Calu3 (cell line): Measurements from ENCODE around the gene HERPUD2. TPM values are rescaled to one million over a fixed set of nuclear protein-coding genes. Genes with fewer than 3 reads are reported as not detected.

ENCODE experiments used
- BruUV-seq: library from RNA; stranded (reverse); fragments of 400-500 nt; replicated peaks from 2 replicates; lab custom pipeline; 2021; lab: Mats Ljungman, UMichigan
- CTCF ChIA-PET: fragments of 300-600 bp; sonication (Branson Sonifier 250); formaldehyde crosslinking; loops from one replicate; lab custom pipeline; 2022; ENCODE audit warnings: antibody characterized with exemption; lab: Charles Lee
- DNase-seq: peaks from one replicate; pipeline ENCODE4 v3.0.0; 2022
- H3K27ac Mint-ChIP-seq: one replicate; pipeline ENCODE4 v1.8.0; 2022; ENCODE audit warnings: mixed read lengths; ENCODE audit not compliant: unreplicated experiment
- H3K27me3 Mint-ChIP-seq: one replicate; pipeline ENCODE4 v1.8.0; 2022; ENCODE audit warnings: mixed read lengths; ENCODE audit not compliant: unreplicated experiment
- H3K36me3 Mint-ChIP-seq: one replicate; pipeline ENCODE4 v1.8.0; 2022; ENCODE audit warnings: mild to moderate bottlenecking, moderate library complexity, mixed read lengths; ENCODE audit not compliant: insufficient read depth, unreplicated experiment
- H3K4me1 Mint-ChIP-seq: one replicate; pipeline ENCODE4 v1.8.0; 2022; ENCODE audit warnings: mild to moderate bottlenecking, low read depth, mixed read lengths; ENCODE audit not compliant: unreplicated experiment
- H3K4me3 Mint-ChIP-seq: one replicate; pipeline ENCODE4 v1.8.0; 2022; ENCODE audit warnings: mild to moderate bottlenecking, low read depth, moderate library complexity, mixed read lengths; ENCODE audit not compliant: unreplicated experiment
- H3K9me3 Mint-ChIP-seq: one replicate; pipeline ENCODE4 v1.8.0; 2022; ENCODE audit warnings: low read depth, mixed read lengths; ENCODE audit not compliant: unreplicated experiment
- intact Hi-C: fragments of 100-400 bp; cut with micrococcal nuclease; formaldehyde crosslinking; loops from one replicate; pipeline ENCODE4 v1.10.0; 2022; ENCODE audit not compliant: unreplicated experiment
- total RNA-seq: library from RNA; stranded (reverse); gene quantifications from 2 replicates; pipeline ENCODE4 v1.2.3, GENCODE V29; 2022
- TF ChIP-seq, protein P1 (sequence below): fragments of 200-600 bp; IDR thresholded peaks from one replicate; pipeline ENCODE4 v1.8.0; 2022; ENCODE audit warnings: antibody characterized with exemption; ENCODE audit not compliant: unreplicated experiment

HERPUD2 gene
- total RNA-seq, 1 experiment from 2014 or later = 42.7 TPM

DNA sequence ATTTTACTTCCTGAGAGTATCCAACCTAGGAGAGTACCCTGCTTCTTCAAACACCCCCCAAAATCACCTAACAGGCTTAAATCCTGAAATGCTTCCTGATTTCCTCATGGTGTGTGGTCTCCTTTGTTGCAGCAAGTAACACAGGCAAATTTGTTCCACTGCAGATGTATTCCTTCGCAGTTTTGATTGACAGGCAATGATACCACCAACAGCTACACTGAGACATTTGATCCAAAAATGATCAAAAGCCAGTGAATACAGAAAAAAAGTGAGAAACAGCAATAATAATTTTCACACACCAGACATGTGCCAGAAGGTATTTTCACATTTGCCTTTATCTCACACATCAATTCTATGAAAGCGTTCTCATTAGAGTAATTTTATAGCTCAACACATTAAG lies 95.9 kb downstream of the HERPUD2 start:
- CTCF ChIA-PET = no interaction called here
- H3K4me1 Mint-ChIP-seq = no peaks in the 10 kb centered on the region
- H3K27me3 Mint-ChIP-seq = no peaks in the 10 kb centered on the region
- no peaks in the 10 kb centered on the region for H3K9me3 Mint-ChIP-seq
- no peak overlapping the region for H3K27ac Mint-ChIP-seq
- TF ChIP-seq, protein P1, sequence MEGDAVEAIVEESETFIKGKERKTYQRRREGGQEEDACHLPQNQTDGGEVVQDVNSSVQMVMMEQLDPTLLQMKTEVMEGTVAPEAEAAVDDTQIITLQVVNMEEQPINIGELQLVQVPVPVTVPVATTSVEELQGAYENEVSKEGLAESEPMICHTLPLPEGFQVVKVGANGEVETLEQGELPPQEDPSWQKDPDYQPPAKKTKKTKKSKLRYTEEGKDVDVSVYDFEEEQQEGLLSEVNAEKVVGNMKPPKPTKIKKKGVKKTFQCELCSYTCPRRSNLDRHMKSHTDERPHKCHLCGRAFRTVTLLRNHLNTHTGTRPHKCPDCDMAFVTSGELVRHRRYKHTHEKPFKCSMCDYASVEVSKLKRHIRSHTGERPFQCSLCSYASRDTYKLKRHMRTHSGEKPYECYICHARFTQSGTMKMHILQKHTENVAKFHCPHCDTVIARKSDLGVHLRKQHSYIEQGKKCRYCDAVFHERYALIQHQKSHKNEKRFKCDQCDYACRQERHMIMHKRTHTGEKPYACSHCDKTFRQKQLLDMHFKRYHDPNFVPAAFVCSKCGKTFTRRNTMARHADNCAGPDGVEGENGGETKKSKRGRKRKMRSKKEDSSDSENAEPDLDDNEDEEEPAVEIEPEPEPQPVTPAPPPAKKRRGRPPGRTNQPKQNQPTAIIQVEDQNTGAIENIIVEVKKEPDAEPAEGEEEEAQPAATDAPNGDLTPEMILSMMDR = no peak
- H3K36me3 Mint-ChIP-seq = no peaks in the 10 kb centered on the region
- no TSS peak for BruUV-seq
- DNase-seq = no peak
- no peak overlapping the region for H3K4me3 Mint-ChIP-seq
- intact Hi-C loops = no loop called here

DNA sequence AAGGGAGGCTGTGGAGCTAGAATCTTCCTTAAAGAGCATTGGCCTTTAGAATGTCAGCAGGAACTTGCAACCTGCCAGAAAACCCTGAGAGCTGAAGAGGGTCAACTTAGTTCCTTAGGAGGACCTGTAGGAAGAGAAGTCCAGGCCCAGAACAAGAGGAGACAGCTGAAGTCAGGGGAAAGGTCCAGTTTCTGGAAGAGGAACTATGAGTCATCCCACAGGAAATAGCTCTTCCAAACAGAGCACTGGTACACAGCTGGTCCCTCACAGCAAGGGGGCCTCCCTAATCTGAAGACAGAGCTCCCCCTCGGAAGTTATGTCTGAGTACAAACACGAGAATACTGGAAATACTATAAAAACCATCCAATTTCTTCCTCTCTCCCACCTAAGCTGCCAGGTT lies 98.9 kb downstream of the HERPUD2 start:
- no TSS peak for BruUV-seq
- H3K36me3 Mint-ChIP-seq = no peaks in the 10 kb centered on the region
- CTCF ChIA-PET = interaction anchor here (0.5 to 1.1 kb wide), 3 partner anchors 16 to 875 kb away, joined by 3 to 6 read pairs (median 3); no protein-coding TSS in a partner anchor
- H3K9me3 Mint-ChIP-seq = no peaks in the 10 kb centered on the region
- DNase-seq = no peak
- TF ChIP-seq, protein P1 = no peak
- H3K27ac Mint-ChIP-seq = no peak overlapping the region
- intact Hi-C loops = no loop called here
- H3K4me1 Mint-ChIP-seq = no peaks in the 10 kb centered on the region
- no peaks in the 10 kb centered on the region for H3K27me3 Mint-ChIP-seq
- no peak overlapping the region for H3K4me3 Mint-ChIP-seq

DNA sequence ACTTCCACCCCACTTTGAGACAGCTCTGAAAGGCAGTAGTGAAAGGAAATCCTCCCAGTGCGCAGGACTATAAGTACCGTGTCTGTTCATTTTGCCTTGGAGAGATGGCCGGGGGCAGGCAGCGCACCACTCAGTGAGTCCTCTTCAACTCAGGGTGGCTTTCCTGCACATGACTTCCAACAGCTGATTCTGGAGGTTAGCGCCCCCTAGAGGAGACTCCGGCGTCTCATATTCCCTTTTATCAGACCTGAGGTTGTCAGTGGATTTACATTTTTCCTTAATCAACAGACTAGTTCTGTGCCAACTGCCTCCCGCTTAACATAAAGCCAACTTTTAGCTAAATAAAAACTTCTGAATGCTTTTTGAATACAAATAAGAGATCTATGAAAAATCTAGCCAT lies 101.0 kb downstream of the HERPUD2 start:
- CTCF ChIA-PET = interaction anchor here (0.6 kb wide), 2 partner anchors 9 to 213 kb away, joined by 3 to 5 read pairs; no protein-coding TSS in a partner anchor
- Mint-ChIP-seq H3K27ac (no peak overlapping the region), H3K27me3 (peaks cover 21% of the 10 kb centered on the region), H3K36me3 (no peaks in the 10 kb centered on the region), H3K4me1 (no peaks in the 10 kb centered on the region), H3K9me3 (no peaks in the 10 kb centered on the region), H3K4me3 (no peak overlapping the region)
- peak; percentile 24 for DNase-seq
- no TSS peak for BruUV-seq
- intact Hi-C loops = no loop called here
- TF ChIP-seq, protein P1 = peak; percentile 50

DNA sequence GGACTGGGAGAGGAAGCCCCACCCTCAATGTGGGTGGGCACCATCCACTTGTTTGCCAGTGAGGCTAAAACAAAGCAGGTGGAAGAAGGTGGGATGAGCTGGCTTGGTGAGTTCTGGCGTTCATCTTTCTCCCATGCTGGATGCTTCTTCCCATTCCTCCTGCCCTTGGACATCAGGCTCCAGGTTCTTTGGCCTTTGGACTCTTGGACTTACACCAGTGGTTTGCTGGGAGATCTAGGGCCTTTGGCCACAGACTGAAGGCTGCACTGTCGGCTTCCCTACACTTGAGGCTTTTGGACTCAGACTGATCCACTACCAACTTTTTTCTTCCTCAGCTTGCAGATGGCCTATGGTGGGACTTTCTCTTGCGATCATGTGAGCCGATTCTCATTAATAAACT lies 106.3 kb downstream of the HERPUD2 start:
- Mint-ChIP-seq H3K27ac (no peak overlapping the region), H3K27me3 (peaks cover 38% of the 10 kb centered on the region), H3K4me3 (no peak overlapping the region), H3K9me3 (no peaks in the 10 kb centered on the region), H3K36me3 (no peaks in the 10 kb centered on the region), H3K4me1 (no peaks in the 10 kb centered on the region)
- intact Hi-C loops = no loop called here
- no peak for DNase-seq
- TF ChIP-seq, protein P1 = no peak
- BruUV-seq = no TSS peak
- CTCF ChIA-PET = interaction anchor here (0.6 kb wide), 1 partner anchor 956 kb away, joined by 3 read pairs; no protein-coding TSS in a partner anchor
